Neural cell (in vitro differentiated cells): Measurements from ENCODE around the gene TRNAU1AP. TPM values are rescaled to one million over a fixed set of nuclear protein-coding genes. Genes with fewer than 3 reads are reported as not detected.
A peak's percentile ranks its signal among the peaks of the same experiment; 100 is the strongest.

Source experiments
- H2AFZ ChIP-seq: fragments of 200-600, 300-800 bp; sonication (generic), shearing (Covaris generic); 2 replicates; pipeline ENCODE4 v1.6.0; 2014; ENCODE audit warnings: low read depth, mild to moderate bottlenecking, antibody characterized with exemption, low read length, moderate library complexity
- H3F3A ChIP-seq: fragments of 200-600 bp; shearing (Covaris generic); 2 replicates; pipeline ENCODE4 v1.6.1; 2016; ENCODE audit warnings: mild to moderate bottlenecking, moderate library complexity, mixed read lengths, antibody characterized with exemption, low read length; ENCODE audit not compliant: insufficient read depth, poor library complexity, severe bottlenecking
- H3K27ac ChIP-seq: fragments of 200-600, 300-800 bp; sonication (generic), shearing (Covaris generic); 2 replicates; pipeline ENCODE4 v1.5.1; 2014; ENCODE audit warnings: mild to moderate bottlenecking, low read length, moderate library complexity
- H3K27me3 ChIP-seq: fragments of 300-800, 200-600 bp; sonication (generic), shearing (Covaris generic); 2 replicates; pipeline ENCODE4 v1.6.0; 2014; ENCODE audit warnings: mild to moderate bottlenecking, low read depth, low read length, moderate library complexity; ENCODE audit not compliant: insufficient read depth
- H3K36me3 ChIP-seq: fragments of 300-800, 200-600 bp; sonication (generic), shearing (Covaris generic); 2 replicates; pipeline ENCODE4 v1.5.1; 2014; ENCODE audit warnings: mild to moderate bottlenecking, antibody characterized with exemption, low read length, moderate library complexity; ENCODE audit not compliant: insufficient read depth
- H3K4me2 ChIP-seq: fragments of 300-800, 200-600 bp; sonication (generic), shearing (Covaris generic); 2 replicates; pipeline ENCODE4 v1.6.0; 2014; ENCODE audit warnings: mild to moderate bottlenecking, low read length
- H3K4me3 ChIP-seq: fragments of 300-800, 200-600 bp; sonication (generic), shearing (Covaris generic); 2 replicates; pipeline ENCODE4 v1.5.1; 2014; ENCODE audit warnings: mild to moderate bottlenecking, low read length, moderate library complexity
- H3K79me2 ChIP-seq: fragments of 200-600 bp; shearing (Covaris generic); replicated peaks from 2 replicates; pipeline ENCODE4 v1.6.0; 2014; ENCODE audit warnings: mild to moderate bottlenecking, low read length, moderate library complexity; ENCODE audit not compliant: insufficient read depth
- H3K9ac ChIP-seq: fragments of 300-800, 200-600 bp; sonication (generic), shearing (Covaris generic); 2 replicates; pipeline ENCODE4 v1.6.1; 2016; ENCODE audit warnings: mild to moderate bottlenecking, low read length, mixed read lengths
- H3K9me2 ChIP-seq: fragments of 200-600 bp; shearing (Covaris generic); 2 replicates; pipeline ENCODE4 v1.6.1; 2016; ENCODE audit warnings: mild to moderate bottlenecking, low read length, mixed read lengths; ENCODE audit not compliant: insufficient read depth
- H3K9me3 ChIP-seq: fragments of 200-600, 300-800 bp; sonication (generic), shearing (Covaris generic); 2 replicates; pipeline ENCODE4 v1.6.1; 2016; ENCODE audit warnings: mild to moderate bottlenecking, mixed run types, low read length, moderate library complexity, mixed read lengths
- H4K20me1 ChIP-seq: fragments of 200-600 bp; shearing (Covaris generic); 2 replicates; pipeline ENCODE4 v1.6.1; 2016; ENCODE audit warnings: mild to moderate bottlenecking, mixed run types; ENCODE audit not compliant: insufficient read depth
- CTCF ChIP-seq: fragments of 450-650 bp; IDR thresholded peaks from 2 replicates; pipeline ENCODE4 v1.5.1; 2014; ENCODE audit warnings: antibody characterized with exemption, mild to moderate bottlenecking, moderate library complexity; ENCODE audit not compliant: poor library complexity, severe bottlenecking
- EP300 ChIP-seq: fragments of 450-650 bp; conservative IDR thresholded peaks from 2 replicates; pipeline ENCODE4 v1.6.1; 2014; ENCODE audit warnings: antibody characterized with exemption, mild to moderate bottlenecking, moderate library complexity; ENCODE audit not compliant: poor library complexity, severe bottlenecking
- EZH2 ChIP-seq: fragments of 200-600, 300-800 bp; shearing (Covaris generic), sonication (generic); IDR thresholded peaks from 2 replicates; pipeline ENCODE4 v1.6.1; 2014; ENCODE audit warnings: antibody characterized with exemption, low read length, borderline replicate concordance, mild to moderate bottlenecking; ENCODE audit not compliant: insufficient read depth, poor library complexity, severe bottlenecking
- MXI1 ChIP-seq: fragments of 450-650 bp; conservative IDR thresholded peaks from 2 replicates; pipeline ENCODE4 v1.6.1; 2014; ENCODE audit warnings: antibody characterized with exemption, mild to moderate bottlenecking; ENCODE audit not compliant: poor library complexity, severe bottlenecking
- POLR2AphosphoS5 ChIP-seq: IDR thresholded peaks from 2 replicates; pipeline ENCODE4 v1.6.1; 2012
- RAD21 ChIP-seq: fragments of 450-650 bp; conservative IDR thresholded peaks from 2 replicates; pipeline ENCODE4 v1.6.1; 2014; ENCODE audit warnings: antibody characterized with exemption, mild to moderate bottlenecking, moderate library complexity
- REST ChIP-seq: IDR thresholded peaks from 2 replicates; pipeline ENCODE4 v1.6.1; 2012; ENCODE audit warnings: borderline replicate concordance
- SMC3 ChIP-seq: fragments of 450-650 bp; conservative IDR thresholded peaks from 2 replicates; pipeline ENCODE4 v1.6.1; 2014; ENCODE audit warnings: antibody characterized with exemption, mild to moderate bottlenecking, moderate library complexity; ENCODE audit not compliant: poor library complexity
- TAF1 ChIP-seq: IDR thresholded peaks from 2 replicates; pipeline ENCODE4 v1.6.1; 2012; ENCODE audit warnings: low read depth
- polyA plus RNA-seq: library from polyadenylated mRNA; depleted of rRNA; stranded (reverse); fragments of >200 nt; gene quantifications from 2 replicates; pipeline ENCODE4 v1.2.3, GENCODE V29; 2014

Gene TRNAU1AP
- polyA plus RNA-seq, 1 donor from 2014 or later, result 91.6 TPM

- Histone ChIP-seq H3K27me3 (no peaks in the 10 kb centered on the region), H3K4me2 (peak within 1 kb of the TSS; percentile 98), H3K79me2 (peaks cover 15% of the 10 kb centered on the region), H3K9ac (peak within 1 kb of the TSS; percentile 77), H3K4me3 (peak within 1 kb of the TSS; percentile 85), H3F3A (no peaks in the 10 kb centered on the region), H4K20me1 (no peaks in the 10 kb centered on the region), H3K36me3 (peaks cover 6% of the 10 kb centered on the region), H3K9me3 (no peaks in the 10 kb centered on the region), H3K27ac (peak within 1 kb of the TSS; percentile 85), H3K9me2 (no peaks in the 10 kb centered on the region), H2AFZ (peak within 1 kb of the TSS; percentile 99)
- TF ChIP-seq TAF1, result peak; percentile 75
- TF ChIP-seq POLR2AphosphoS5, result peak; percentile 84
- no peak for TF ChIP-seq EZH2
- no peak for TF ChIP-seq CTCF
- peak; percentile 41 for TF ChIP-seq REST
- no peak for TF ChIP-seq RAD21
- peak; percentile 39 for TF ChIP-seq SMC3
- peak; percentile 35 for TF ChIP-seq EP300
- TF ChIP-seq MXI1, result no peak
Measured at GRCh38 chr1:28505406-28506187, 47.3 kb upstream of the TRNAU1AP start, which contains the start of gene RCC1. TSS of gene RCC1 (plus strand) at chr1:28506043. CDS start at chr1:28529867, 23,824 bp downstream.

- H3K9me3 ChIP-seq, result no peaks in the 10 kb centered on the region
- no peaks in the 10 kb centered on the region for H4K20me1 ChIP-seq
- H3K36me3 ChIP-seq, result peaks cover 6% of the 10 kb centered on the region
- TF ChIP-seq CTCF, result no peak
- TF ChIP-seq EZH2, result no peak
- no peak for TF ChIP-seq SMC3
- no peak for TF ChIP-seq EP300
- TF ChIP-seq POLR2AphosphoS5, result no peak
- no peak for TF ChIP-seq MXI1
- TF ChIP-seq REST, result no peak
- no peak for TF ChIP-seq TAF1
- H3K9ac ChIP-seq, result peak overlapping the region; percentile 77
- H3K79me2 ChIP-seq, result peaks cover 15% of the 10 kb centered on the region
- no peaks in the 10 kb centered on the region for H3K9me2 ChIP-seq
- no peaks in the 10 kb centered on the region for H3F3A ChIP-seq
- peak overlapping the region; percentile 98 for H3K4me2 ChIP-seq
- H3K27me3 ChIP-seq, result no peaks in the 10 kb centered on the region
- no peak overlapping the region for H2AFZ ChIP-seq
- H3K27ac ChIP-seq, result peak overlapping the region; percentile 85
- H3K4me3 ChIP-seq, result peak overlapping the region; percentile 85
Measured at GRCh38 chr1:28506907-28507246, 46.0 kb upstream of the TRNAU1AP start.
